Amygdala (tissue), 56 donors: ENCODE results near the gene SARDH.
A peak's percentile ranks its signal among the peaks of the same experiment; 100 is the strongest.

Experiments used
- DNase-seq, 56 donors: peaks; one replicate each; lab custom pipeline; 2025; lab: John Stamatoyannopoulos, UW

The SARDH gene

GRCh38 chr9:133691191-133691590 is 47.0 kb downstream of the SARDH start:
- peak in 1 of 56 donors; percentile 33 for DNase-seq

DNA sequence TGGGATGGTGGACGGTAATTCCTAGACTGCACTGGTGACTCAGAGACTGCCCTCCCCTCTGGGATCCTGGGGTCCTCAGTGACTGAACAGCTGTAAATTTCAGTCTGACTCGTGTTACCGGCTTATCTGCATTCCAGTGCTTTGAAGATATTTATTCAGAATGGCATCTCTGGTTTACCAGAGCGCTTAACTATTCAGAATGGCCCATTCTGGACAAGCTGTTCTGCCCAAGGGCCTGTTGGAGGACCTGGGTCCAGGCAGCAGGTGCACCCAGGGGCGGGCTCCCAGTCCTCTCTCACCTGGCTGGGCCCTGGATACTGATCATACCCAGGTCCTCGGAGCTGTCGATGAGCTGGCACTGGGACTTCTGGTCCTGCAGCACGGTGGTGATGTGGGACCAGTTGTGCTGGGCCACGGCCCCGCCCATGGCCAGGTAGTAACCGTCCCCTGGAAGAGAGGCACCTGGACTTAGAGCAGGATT is 48.0 kb downstream of the SARDH start:
- no peak for DNase-seq

DNA sequence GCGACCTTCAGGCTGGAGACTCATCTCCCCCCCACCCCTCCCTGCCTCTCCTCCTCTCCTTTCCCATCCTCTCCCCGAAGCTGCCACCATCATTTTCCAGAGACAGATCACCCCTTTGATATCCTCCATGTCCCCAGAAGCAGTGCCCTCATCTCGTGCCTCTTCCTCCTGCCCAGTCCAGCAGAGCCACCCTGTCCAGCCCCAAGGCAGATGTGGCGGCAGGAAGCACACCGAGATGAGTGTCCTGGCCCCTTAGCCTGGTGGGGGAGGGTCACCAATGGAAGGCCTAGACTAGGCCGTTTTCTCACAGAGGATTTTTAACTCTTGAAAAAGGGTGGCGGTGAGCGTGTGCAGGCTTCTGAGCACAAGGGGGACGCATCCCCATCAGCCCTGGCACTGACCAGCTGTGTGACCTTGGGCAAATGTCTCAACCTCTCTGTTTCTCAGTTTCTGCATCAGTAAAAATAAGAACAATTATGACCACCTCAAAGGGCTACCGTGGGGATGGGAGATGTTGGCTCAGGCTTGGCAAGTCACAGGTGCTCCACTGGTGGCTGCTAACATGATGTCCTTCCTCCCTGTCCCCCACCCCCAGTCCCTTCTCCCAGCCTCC is 48.9 kb downstream of the SARDH start:
- DNase-seq = no peak

GRCh38 chr9:133687856-133688761 is 50.0 kb downstream of the SARDH start:
- DNase-seq = no peak

- peak in 16 of 56 donors; percentile 6 to 68 (median 25) for DNase-seq
Measured at GRCh38 chr9:133686642-133687575, 51.2 kb downstream of the SARDH start.

- DNase-seq = no peak
Measured at GRCh38 chr9:133685653-133686609, 52.2 kb downstream of the SARDH start.

DNA sequence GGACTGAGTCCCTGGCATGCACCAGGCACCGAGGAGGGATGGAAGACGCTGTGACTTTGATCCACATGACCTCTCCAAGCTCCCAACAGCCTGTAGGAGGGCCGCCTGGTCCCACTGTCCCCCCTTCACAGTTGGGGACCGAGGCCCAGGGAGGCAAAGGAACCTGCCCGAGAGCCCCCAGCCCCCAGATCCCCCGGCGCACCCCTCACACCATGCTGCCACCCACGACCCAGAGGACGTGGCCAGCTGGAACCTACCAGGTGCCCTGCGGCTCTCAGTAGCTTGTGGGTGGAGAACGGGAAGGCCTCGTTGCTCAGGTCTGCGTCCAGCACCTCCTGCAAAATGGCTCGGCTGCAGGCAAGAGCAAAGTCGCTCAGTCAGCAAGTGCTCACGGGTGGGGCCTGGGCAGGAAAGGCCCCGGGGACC is 53.2 kb downstream of the SARDH start:
- DNase-seq = no peak

DNA sequence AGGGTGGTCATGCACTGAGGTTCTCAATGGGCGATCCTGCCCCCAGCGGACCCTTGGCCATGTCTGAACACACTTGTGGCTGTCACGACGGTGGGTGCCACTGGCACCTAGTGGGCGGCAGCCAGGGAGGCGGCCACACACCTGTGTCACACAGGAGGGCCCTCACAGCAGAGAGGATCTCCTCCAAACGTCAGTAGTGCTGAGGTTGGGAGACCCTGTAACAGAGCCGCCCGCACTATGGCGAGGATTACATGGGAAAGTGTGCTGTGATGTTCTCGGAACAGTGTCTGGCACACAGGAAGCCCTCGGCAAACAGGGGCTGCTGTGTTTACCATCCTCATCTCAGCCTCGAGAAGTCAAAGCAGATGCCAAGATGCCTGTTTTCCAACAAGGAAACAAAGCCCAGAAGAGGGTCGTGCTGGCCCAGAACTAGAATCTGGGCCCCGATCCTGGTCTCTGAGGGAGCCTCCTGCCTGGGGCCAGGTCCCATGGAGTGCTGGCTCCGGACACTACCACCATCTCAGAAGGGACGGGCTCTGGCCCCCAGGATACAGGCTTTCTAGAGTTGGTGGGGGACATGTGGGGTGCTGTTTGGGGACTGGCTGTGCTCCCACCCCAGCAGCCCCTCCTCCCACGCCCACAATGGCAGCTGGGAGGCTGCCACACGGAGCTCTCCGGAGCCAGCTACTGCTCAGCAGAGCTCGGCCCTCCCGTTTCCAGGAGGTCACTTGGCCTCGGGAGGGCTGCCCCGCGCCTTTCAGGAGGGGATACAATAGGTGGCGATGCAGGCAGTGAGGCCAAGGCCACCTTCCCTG is 53.8 kb downstream of the SARDH start:
- DNase-seq = peak in 43 of 56 donors; percentile 26 to 90 (median 67)

GRCh38 chr9:133683586-133684120 is 54.5 kb downstream of the SARDH start:
- DNase-seq = no peak

- no peak for DNase-seq
Measured at GRCh38 chr9:133682818-133683585, 55.1 kb downstream of the SARDH start.

GRCh38 chr9:133681658-133682306 is 56.4 kb downstream of the SARDH start:
- no peak for DNase-seq

- DNase-seq = no peak
Measured at GRCh38 chr9:133680976-133681657, 57.0 kb downstream of the SARDH start.

DNA sequence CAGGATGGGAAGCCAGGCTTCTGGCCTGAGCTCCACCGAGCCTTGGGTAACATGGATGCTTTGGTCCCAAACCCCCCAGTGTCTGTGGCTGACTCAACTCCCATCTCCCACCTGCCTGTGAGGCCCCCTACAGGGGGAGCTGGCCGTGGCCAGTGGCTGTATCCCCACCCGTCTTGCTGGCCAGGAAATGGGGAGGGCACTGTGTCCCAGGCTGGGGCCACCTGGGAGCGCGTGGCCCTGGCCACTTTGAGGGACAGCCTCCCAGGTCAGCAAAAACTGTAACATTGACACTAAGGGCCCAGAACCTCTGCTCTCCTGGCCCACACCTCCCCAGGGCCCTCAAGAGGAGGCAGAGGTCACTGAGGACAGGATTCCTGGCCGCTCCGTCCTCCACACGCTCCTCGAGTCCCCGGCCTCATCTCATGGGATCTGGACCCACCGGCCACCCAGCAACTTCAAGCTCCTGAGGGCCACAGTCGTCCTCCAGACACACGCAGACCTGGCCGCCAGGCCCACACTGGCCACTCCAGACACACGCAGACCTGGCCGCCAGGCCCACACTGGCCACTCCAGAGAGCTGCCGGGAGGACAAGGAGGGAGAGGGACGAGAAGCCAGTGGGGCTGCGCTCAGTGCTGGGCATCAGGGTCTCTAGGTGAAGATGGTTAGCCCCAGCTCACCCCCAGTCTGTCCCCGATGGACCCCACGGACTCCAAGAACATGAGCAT is 57.7 kb downstream of the SARDH start:
- DNase-seq = no peak

GRCh38 chr9:133679466-133680061 is 58.6 kb downstream of the SARDH start:
- DNase-seq = peak in 7 of 56 donors; percentile 18 to 39 (median 29)

DNA sequence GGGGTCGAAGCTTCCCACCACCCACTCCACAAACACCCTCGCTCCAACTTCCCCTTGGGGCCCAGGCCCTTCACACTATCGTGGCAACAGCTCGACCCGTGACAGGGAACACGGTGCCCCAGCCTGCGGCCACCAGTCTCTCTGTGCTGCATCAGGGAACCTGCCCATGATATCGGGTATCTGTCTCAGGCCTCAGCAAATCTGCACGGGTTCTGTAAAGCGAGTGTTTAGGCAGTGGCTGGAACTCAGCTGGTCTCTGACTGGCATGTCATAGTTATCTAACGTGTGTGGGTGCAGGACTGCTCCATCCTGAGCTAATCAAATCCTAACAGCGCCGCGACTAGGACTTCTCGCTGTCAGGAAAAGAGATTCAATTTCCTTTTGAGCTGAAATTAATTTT is 59.1 kb downstream of the SARDH start:
- peak in 1 of 56 donors; percentile 21 for DNase-seq
